HT1080 (cell line): Measurements from ENCODE around the gene KRTAP2-2. TPM values are rescaled to one million over a fixed set of nuclear protein-coding genes. Genes with fewer than 3 reads are reported as not detected.

ENCODE experiments used
- DNase-seq: peaks from one replicate; pipeline ENCODE4 v3.0.0-alpha.2; 2015; ENCODE audit warnings: low read depth
- small RNA-seq: library from RNA; depleted of rRNA; stranded (forward); fragments of <200 nt; gene quantifications from one replicate; pipeline ENCODE3, GENCODE V24; 2014
- total RNA-seq: library from RNA; depleted of rRNA; stranded (reverse); fragments of >200 nt; shearing (Covaris generic); gene quantifications from 2 replicates; pipeline ENCODE4 v1.2.3, GENCODE V29; 2014; rRNA removed

KRTAP2-2 gene
- total RNA-seq, 1 experiment from 2014 or later: not detected

- DNase-seq: no peak
Observed at GRCh38 chr17:41026715-41027471, 28.1 kb downstream of the KRTAP2-2 start, which contains the start of gene KRTAP1-5. Gene KRTAP1-5 (minus strand): TSS chr17:41027208. CDS start chr17:41027155, 53 bp downstream.

- DNase-seq: no peak
Observed at GRCh38 chr17:41024697-41025096, 30.3 kb downstream of the KRTAP2-2 start.

- DNase-seq: no peak
Observed at GRCh38 chr17:41020336-41020735, 34.7 kb downstream of the KRTAP2-2 start.

GRCh38 chr17:41019415-41019814 lies 35.6 kb downstream of the KRTAP2-2 start:
- no peak for DNase-seq

GRCh38 chr17:41018541-41018940 lies 36.5 kb downstream of the KRTAP2-2 start:
- DNase-seq: no peak

GRCh38 chr17:41016578-41017215 lies 38.3 kb downstream of the KRTAP2-2 start:
- DNase-seq: no peak

GRCh38 chr17:41015454-41015853 lies 39.6 kb downstream of the KRTAP2-2 start:
- DNase-seq: no peak

GRCh38 chr17:41013606-41014005 lies 41.4 kb downstream of the KRTAP2-2 start:
- no peak for DNase-seq

GRCh38 chr17:41013181-41013580 lies 41.8 kb downstream of the KRTAP2-2 start:
- DNase-seq: no peak

GRCh38 chr17:41012326-41013120 lies 42.5 kb downstream of the KRTAP2-2 start:
- DNase-seq: no peak

GRCh38 chr17:41010441-41010840 lies 44.6 kb downstream of the KRTAP2-2 start:
- DNase-seq: no peak

GRCh38 chr17:41009936-41010335 lies 45.1 kb downstream of the KRTAP2-2 start:
- no peak for DNase-seq

GRCh38 chr17:41009301-41009760 lies 45.7 kb downstream of the KRTAP2-2 start:
- no peak for DNase-seq

- no peak for DNase-seq
Observed at GRCh38 chr17:41008811-41009210, 46.2 kb downstream of the KRTAP2-2 start, which contains the start of gene KRTAP3-1. Gene KRTAP3-1 (minus strand): TSS chr17:41009128. CDS start chr17:41009074, 54 bp downstream.

Small RNAs within 50 kb of the gene (small RNA-seq; reads per million reads assigned to genes)
- gene KRTAP3-4P: not detected

Other genes with a start within 250 kb of the KRTAP2-2 start
- 24.0 and 32.4 TPM in 2 replicates for gene KRT10, start 232.6 kb downstream of the KRTAP2-2 start, total RNA-seq
- gene KRT12, start 188.0 kb downstream of the KRTAP2-2 start, total RNA-seq: not detected in 2 replicates
- gene KRT20, start 170.0 kb downstream of the KRTAP2-2 start, total RNA-seq: not detected in 2 replicates
- gene KRT23, start 117.6 kb downstream of the KRTAP2-2 start, total RNA-seq: 0.33 TPM in 1 of 2 replicates, not detected in the other
- not detected in 2 replicates for gene KRT39, start 88.3 kb downstream of the KRTAP2-2 start, total RNA-seq
- not detected in 2 replicates for gene KRT40, start 70.9 kb downstream of the KRTAP2-2 start, total RNA-seq
- gene KRTAP3-3, start 61.1 kb downstream of the KRTAP2-2 start, total RNA-seq: not detected in 2 replicates
- not detected in 2 replicates for gene KRTAP3-2, start 55.3 kb downstream of the KRTAP2-2 start, total RNA-seq
- gene KRTAP3-1, start 46.1 kb downstream of the KRTAP2-2 start, total RNA-seq: not detected in 2 replicates
- not detected in 2 replicates for gene KRTAP1-5, start 28.0 kb downstream of the KRTAP2-2 start, total RNA-seq
- not detected in 2 replicates for gene KRTAP1-4, start 25.0 kb downstream of the KRTAP2-2 start, total RNA-seq
- not detected in 2 replicates for gene KRTAP1-3, start 20.4 kb downstream of the KRTAP2-2 start, total RNA-seq
- not detected in 2 replicates for gene KRTAP1-1, start 13.8 kb downstream of the KRTAP2-2 start, total RNA-seq
- gene KRTAP2-1, start 7.9 kb downstream of the KRTAP2-2 start, total RNA-seq: 2.0 TPM in 1 of 2 replicates, not detected in the other
- 1.2 and 6.2 TPM in 2 replicates for gene KRTAP2-3, start 4.9 kb upstream of the KRTAP2-2 start, total RNA-seq
- gene KRTAP2-4, start 10.6 kb upstream of the KRTAP2-2 start, total RNA-seq: not detected in 2 replicates
- gene KRTAP4-7, start 28.9 kb upstream of the KRTAP2-2 start, total RNA-seq: not detected in 2 replicates
- gene KRTAP4-8, start 42.9 kb upstream of the KRTAP2-2 start, total RNA-seq: not detected in 2 replicates
- gene KRTAP4-16, start 47.0 kb upstream of the KRTAP2-2 start, total RNA-seq: not detected in 2 replicates
- 0.29 and 0.57 TPM in 2 replicates for gene KRTAP4-9, start 50.2 kb upstream of the KRTAP2-2 start, total RNA-seq
- not detected in 2 replicates for gene KRTAP4-11, start 63.1 kb upstream of the KRTAP2-2 start, total RNA-seq
- gene KRTAP4-12, start 69.0 kb upstream of the KRTAP2-2 start, total RNA-seq: not detected in 2 replicates
- not detected in 2 replicates for gene KRTAP4-6, start 85.3 kb upstream of the KRTAP2-2 start, total RNA-seq
- gene KRTAP4-5, start 94.6 kb upstream of the KRTAP2-2 start, total RNA-seq: not detected in 2 replicates
- not detected in 2 replicates for gene KRTAP4-4, start 105.5 kb upstream of the KRTAP2-2 start, total RNA-seq
- gene KRTAP4-3, start 113.0 kb upstream of the KRTAP2-2 start, total RNA-seq: not detected in 2 replicates
- gene KRTAP4-2, start 123.0 kb upstream of the KRTAP2-2 start, total RNA-seq: not detected in 2 replicates
- gene KRTAP4-1, start 129.7 kb upstream of the KRTAP2-2 start, total RNA-seq: not detected in 2 replicates
- gene KRTAP9-1, start 134.7 kb upstream of the KRTAP2-2 start, total RNA-seq: not detected in 2 replicates
- not detected in 2 replicates for gene KRTAP9-2, start 171.4 kb upstream of the KRTAP2-2 start, total RNA-seq
- not detected in 2 replicates for gene KRTAP9-3, start 177.2 kb upstream of the KRTAP2-2 start, total RNA-seq
- not detected in 2 replicates for gene KRTAP9-8, start 182.8 kb upstream of the KRTAP2-2 start, total RNA-seq
- not detected in 2 replicates for gene KRTAP9-4, start 194.5 kb upstream of the KRTAP2-2 start, total RNA-seq
- gene KRTAP9-9, start 200.2 kb upstream of the KRTAP2-2 start, total RNA-seq: not detected in 2 replicates
- not detected in 2 replicates for gene KRTAP9-6, start 210.1 kb upstream of the KRTAP2-2 start, total RNA-seq
- gene KRTAP9-7, start 220.5 kb upstream of the KRTAP2-2 start, total RNA-seq: not detected in 2 replicates
- gene KRTAP29-1, start 247.6 kb upstream of the KRTAP2-2 start, total RNA-seq: not detected in 2 replicates